WTC11 (cell line): ENCODE measurements around the gene INMT.

Experiments
- CDX4 ChIP-seq: fragments of 250-450 bp; sonication (Bioruptor Pico); IDR thresholded peaks from 2 replicates; pipeline ENCODE4 v1.9.0; 2021; ENCODE audit warnings: moderate library complexity, mild to moderate bottlenecking, inconsistent platforms, borderline replicate concordance
- CREB1 ChIP-seq: sonication (generic); formaldehyde crosslinking; IDR thresholded peaks from 2 replicates; pipeline ENCODE4 v1.8.0; 2023; ENCODE audit warnings: mild to moderate bottlenecking, missing genetic modification reagents
- CTCF ChIP-seq: fragments of 200-600 bp; IDR thresholded peaks from 2 replicates; pipeline ENCODE4 v1.8.0; 2022; ENCODE audit warnings: antibody characterized with exemption
- FOXJ3 ChIP-seq: sonication (generic); formaldehyde crosslinking; IDR thresholded peaks from 2 replicates; pipeline ENCODE4 v1.9.0; 2021; ENCODE audit warnings: missing genetic modification reagents, mild to moderate bottlenecking, borderline replicate concordance
- IRF1 ChIP-seq: sonication (generic); formaldehyde crosslinking; IDR thresholded peaks from 2 replicates; pipeline ENCODE4 v1.8.0; 2023; ENCODE audit warnings: missing genetic modification reagents
- JUN ChIP-seq: sonication (generic); formaldehyde crosslinking; IDR thresholded peaks from 2 replicates; pipeline ENCODE4 v1.8.0; 2023; ENCODE audit warnings: mild to moderate bottlenecking, missing genetic modification reagents
- MAX ChIP-seq: sonication (generic); formaldehyde crosslinking; IDR thresholded peaks from 2 replicates; pipeline ENCODE4 v1.8.0; 2022; ENCODE audit warnings: mild to moderate bottlenecking, missing genetic modification reagents
- MLX ChIP-seq: sonication (generic); formaldehyde crosslinking; IDR thresholded peaks from 2 replicates; pipeline ENCODE4 v1.8.1; 2023; ENCODE audit warnings: mild to moderate bottlenecking, missing genetic modification reagents, moderate library complexity
- SMAD3 ChIP-seq: sonication (generic); formaldehyde crosslinking; IDR thresholded peaks from 2 replicates; pipeline ENCODE4 v1.8.0; 2022; ENCODE audit warnings: missing genetic modification reagents, mild to moderate bottlenecking, borderline replicate concordance
- SOX15 ChIP-seq: fragments of 250-450 bp; sonication (Bioruptor Pico); IDR thresholded peaks from 2 replicates; pipeline ENCODE4 v1.9.0; 2021; ENCODE audit warnings: mild to moderate bottlenecking
- SP1 ChIP-seq: sonication (generic); formaldehyde crosslinking; conservative IDR thresholded peaks from 2 replicates; pipeline ENCODE4 v1.8.1; 2022; ENCODE audit warnings: missing genetic modification reagents
- TEAD4 ChIP-seq: sonication (generic); formaldehyde crosslinking; IDR thresholded peaks from 2 replicates; pipeline ENCODE4 v1.8.0; 2022; ENCODE audit warnings: mild to moderate bottlenecking, missing genetic modification reagents
- ZNF232 ChIP-seq: sonication (generic); formaldehyde crosslinking; IDR thresholded peaks from 2 replicates; pipeline ENCODE4 v1.8.0; 2022; ENCODE audit warnings: mild to moderate bottlenecking, missing genetic modification reagents

GRCh38 chr7:30776971-30777370 lies 25.0 kb downstream of the INMT start:
- TF ChIP-seq TEAD4 (CRISPR knock-in tag) (no peak), MLX (CRISPR knock-in tag) (no peak), SP1 (no peak), CTCF (no peak), CREB1 (no peak), MAX (no peak), FOXJ3 (CRISPR knock-in tag) (no peak), ZNF232 (CRISPR knock-in tag) (no peak), IRF1 (no peak), CDX4 (CRISPR knock-in tag) (no peak), SMAD3 (CRISPR knock-in tag) (no peak), SOX15 (no peak), JUN (CRISPR knock-in tag) (no peak)
